CD14-positive monocyte (primary cell): ENCODE data around the gene SLCO4A1. TPM values are rescaled to one million over a fixed set of nuclear protein-coding genes. Genes with fewer than 3 reads are reported as not detected.

ENCODE experiments used
- DNase-seq, 3 donors: peaks; one replicate each; pipeline ENCODE4 v3.0.0-alpha.2; 2011 to 2022
- H2AFZ ChIP-seq: 2 replicates; pipeline ENCODE4 v1.6.0; 2012; ENCODE audit warnings: mild to moderate bottlenecking, low read depth, low read length, inconsistent platforms; ENCODE audit not compliant: insufficient read depth, poor library complexity, severe bottlenecking
- H3K27ac ChIP-seq, 2 donors: 1 replicate in 1 of 2; 2 replicates in 1 of 2; pipeline ENCODE4 v1.5.1; 2012 to 2013; ENCODE audit warnings: low read length in 2 of 2, control low read depth in 1 of 2, inconsistent platforms in 1 of 2, low read depth in 1 of 2, mild to moderate bottlenecking in 1 of 2
- H3K27me3 ChIP-seq, 2 donors: one replicate each; pipeline versions ENCODE4 v1.6.0 to v1.6.1; 2011 to 2013; ENCODE audit warnings: low read length in 2 of 2; ENCODE audit not compliant: control insufficient read depth in 2 of 2, insufficient read depth in 2 of 2
- H3K36me3 ChIP-seq, 2 donors: replicated peaks in 1 of 2; 1 replicate in 1 of 2; 2 replicates in 1 of 2; pipeline versions ENCODE4 v1.5.1 to v1.6.1; 2012 to 2013; ENCODE audit warnings: low read length in 2 of 2, control low read depth in 1 of 2, inconsistent platforms in 1 of 2, mild to moderate bottlenecking in 1 of 2; ENCODE audit not compliant: insufficient read depth in 2 of 2, control insufficient read depth in 1 of 2
- H3K4me1 ChIP-seq, 2 donors: 1 replicate in 1 of 2; 2 replicates in 1 of 2; pipeline versions ENCODE4 v1.5.1 to v1.6.1; 2012 to 2013; ENCODE audit warnings: low read length in 2 of 2, control low read depth in 1 of 2, inconsistent platforms in 1 of 2, mild to moderate bottlenecking in 1 of 2, moderate library complexity in 1 of 2; ENCODE audit not compliant: insufficient read depth in 2 of 2, control insufficient read depth in 1 of 2
- H3K4me2 ChIP-seq: replicated peaks from 2 replicates; pipeline ENCODE3; 2012; ENCODE audit warnings: low read length, moderate library complexity, mild to moderate bottlenecking; ENCODE audit not compliant: poor library complexity, severe bottlenecking; ENCODE audit errors: extremely low read depth
- H3K4me3 ChIP-seq, 3 experiments: fragments of 200-600 bp in 1 of 3; sonication (generic) in 1 of 3; replicated peaks in 1 of 3; 1 replicate in 2 of 3; 2 replicates in 1 of 3; pipeline ENCODE4 v1.5.1; 2011 to 2013; ENCODE audit warnings: low read length in 3 of 3, mild to moderate bottlenecking in 3 of 3, control low read depth in 2 of 3, low read depth in 2 of 3, inconsistent platforms in 1 of 3, moderate library complexity in 1 of 3
- H3K79me2 ChIP-seq: 2 replicates; pipeline ENCODE4 v1.6.0; 2012; ENCODE audit warnings: mild to moderate bottlenecking, control low read depth, inconsistent platforms, low read length, moderate library complexity; ENCODE audit not compliant: insufficient read depth
- H3K9ac ChIP-seq: 2 replicates; pipeline ENCODE4 v1.6.0; 2017; ENCODE audit warnings: low read length, mild to moderate bottlenecking; ENCODE audit not compliant: insufficient read depth, poor library complexity, severe bottlenecking
- H3K9me3 ChIP-seq, 2 donors: replicated peaks in 1 of 2; 1 replicate in 1 of 2; 2 replicates in 1 of 2; pipeline versions ENCODE4 v1.5.1 to v1.6.1; 2012 to 2013; ENCODE audit warnings: low read length in 2 of 2, control low read depth in 1 of 2; ENCODE audit not compliant: control insufficient read depth in 1 of 2, insufficient read depth in 1 of 2
- H4K20me1 ChIP-seq: 2 replicates; pipeline ENCODE4 v1.6.0; 2012; ENCODE audit warnings: mild to moderate bottlenecking, low read length, control low read depth, moderate library complexity; ENCODE audit not compliant: insufficient read depth
- H3K27ac Mint-ChIP-seq, 7 donors: one replicate each; pipeline ENCODE4 v1.8.0; 2020; ENCODE audit warnings: mild to moderate bottlenecking in 7 of 7, mixed read lengths in 7 of 7, moderate library complexity in 6 of 7, inconsistent platforms in 2 of 7
- H3K27me3 Mint-ChIP-seq, 3 donors: one replicate each; pipeline ENCODE4 v1.8.0; 2021 to 2022; ENCODE audit warnings: low read depth in 3 of 3, mild to moderate bottlenecking in 3 of 3, mixed read lengths in 3 of 3, moderate library complexity in 3 of 3, inconsistent platforms in 1 of 3
- H3K36me3 Mint-ChIP-seq, 2 donors: one replicate each; pipeline ENCODE4 v1.8.0; 2020; ENCODE audit warnings: mixed read lengths in 2 of 2, inconsistent platforms in 1 of 2, mild to moderate bottlenecking in 1 of 2
- H3K4me1 Mint-ChIP-seq: one replicate; pipeline ENCODE4 v1.8.0; 2020; ENCODE audit warnings: mild to moderate bottlenecking, mixed read lengths
- H3K4me3 Mint-ChIP-seq, 2 donors: one replicate each; pipeline ENCODE4 v1.8.0; 2020; ENCODE audit warnings: mild to moderate bottlenecking in 2 of 2, mixed read lengths in 2 of 2, moderate library complexity in 1 of 2
- H3K9me3 Mint-ChIP-seq, 7 donors: one replicate each; pipeline ENCODE4 v1.8.0; 2020 to 2022; ENCODE audit warnings: mixed read lengths in 7 of 7, mild to moderate bottlenecking in 6 of 7, moderate library complexity in 6 of 7, inconsistent platforms in 2 of 7
- CTCF ChIP-seq: fragments of 200-600 bp; IDR thresholded peaks from one replicate; pipeline ENCODE4 v1.8.0; 2022; ENCODE audit warnings: antibody characterized with exemption, mild to moderate bottlenecking
- WGBS: methylation state at CpG from one replicate; pipeline ENCODE4 v1.1.5; 2013; ENCODE audit warnings: missing lambda C conversion rate; ENCODE audit not compliant: insufficient coverage; 5-methylcytosine and 5-hydroxymethylcytosine counted together
- intact Hi-C, 2 donors: fragments of 100-400 bp; cut with micrococcal nuclease; formaldehyde crosslinking; loops; one replicate each; pipeline versions ENCODE4 v1.15.0 to v1.15.1; 2023
- polyA plus RNA-seq, 3 donors: library from polyadenylated mRNA; depleted of rRNA in 1 of 3; unstranded in 2 of 3; stranded (reverse) in 1 of 3; fragments of 300-500 nt in 2 of 3; fragments of >200 nt in 1 of 3; fragmentation: Illumina TruSeq in 2 of 3; gene quantifications; 1 replicate in 2 of 3; 2 replicates in 1 of 3; pipeline ENCODE4 v1.2.3, GENCODE V29; 2012 to 2021

SLCO4A1 gene
- polyA plus RNA-seq, 3 donors, result 0.05 to 0.42 (median 0.26) TPM

GRCh38 chr20:62705627-62706026 lies 63.3 kb downstream of the SLCO4A1 start:
- no peak for TF ChIP-seq CTCF
- no peak overlapping the region for H2AFZ ChIP-seq
- H4K20me1 ChIP-seq, result no peaks in the 10 kb centered on the region
- no peaks in the 10 kb centered on the region for H3K36me3 ChIP-seq
- Mint-ChIP-seq H3K9me3 (peaks cover 0 to 3% (median 0%) of the 10 kb centered on the region in 7 donors), H3K27ac (peak overlapping the region in 1 of 7 donors; percentile 25), H3K4me3 (no peak overlapping the region), H3K4me1 (peaks cover 55% of the 10 kb centered on the region), H3K27me3 (peaks cover 20 to 41% (median 39%) of the 10 kb centered on the region in 3 donors), H3K36me3 (peaks cover 0 to 8% of the 10 kb centered on the region in 2 donors)
- peaks cover 49 to 68% of the 10 kb centered on the region in 2 donors for H3K4me1 ChIP-seq
- no peak overlapping the region for H3K4me3 ChIP-seq
- WGBS, result 98% methylated on average over 14 of the region's 16 CpGs
- no peak for DNase-seq
- H3K27ac ChIP-seq, result no peak overlapping the region
- intact Hi-C loops, result loop anchor here in 1 of 2 donors (5.0 kb wide), 1 partner anchor 38 kb away; no protein-coding TSS in a partner anchor
- H3K9me3 ChIP-seq, result no peaks in the 10 kb centered on the region
- peaks cover 0 to 23% of the 10 kb centered on the region in 2 donors for H3K27me3 ChIP-seq
- no peak overlapping the region for H3K9ac ChIP-seq
- no peak overlapping the region for H3K4me2 ChIP-seq
- peaks cover 9% of the 10 kb centered on the region for H3K79me2 ChIP-seq

DNA sequence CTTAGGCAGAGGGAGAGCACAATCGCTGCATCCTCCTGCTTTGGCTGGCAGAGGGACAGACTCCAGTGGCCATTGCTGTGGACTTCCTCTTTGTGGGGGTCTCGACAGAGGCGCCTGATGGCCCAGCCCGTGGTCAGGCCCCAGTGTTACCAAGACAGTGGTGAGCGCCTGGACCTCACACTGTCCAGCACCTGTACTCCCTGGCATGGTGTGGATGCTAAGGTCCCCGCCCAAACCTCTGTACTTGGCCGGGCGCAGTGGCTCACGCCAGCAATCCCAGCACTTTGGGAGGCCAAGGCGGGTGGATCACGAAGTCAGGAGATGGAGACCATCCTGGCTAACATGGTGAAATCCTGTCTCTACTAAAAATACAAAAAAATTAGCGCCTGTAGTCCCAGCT lies 64.0 kb downstream of the SLCO4A1 start:
- Histone ChIP-seq H3K36me3 (no peaks in the 10 kb centered on the region), H2AFZ (no peak overlapping the region), H3K79me2 (peaks cover 12% of the 10 kb centered on the region), H3K4me3 (no peak overlapping the region), H3K4me1 (peaks cover 56 to 75% of the 10 kb centered on the region in 2 donors), H4K20me1 (no peaks in the 10 kb centered on the region), H3K27me3 (peaks cover 0 to 24% of the 10 kb centered on the region in 2 donors), H3K27ac (no peak overlapping the region), H3K9me3 (no peaks in the 10 kb centered on the region), H3K4me2 (no peak overlapping the region), H3K9ac (no peak overlapping the region)
- Mint-ChIP-seq H3K27ac (no peak overlapping the region), H3K27me3 (peaks cover 22 to 46% (median 42%) of the 10 kb centered on the region in 3 donors), H3K4me1 (peaks cover 61% of the 10 kb centered on the region), H3K4me3 (no peak overlapping the region), H3K9me3 (peaks cover 0 to 3% (median 0%) of the 10 kb centered on the region in 7 donors), H3K36me3 (peaks cover 0 to 8% of the 10 kb centered on the region in 2 donors)
- WGBS, result 80% methylated on average over 11 of the region's 12 CpGs
- no peak for TF ChIP-seq CTCF
- intact Hi-C loops, result loop anchor here in 1 of 2 donors (5.0 kb wide), 1 partner anchor 39 kb away; no protein-coding TSS in a partner anchor
- DNase-seq, result no peak
